HepG2 (cell line): ENCODE results near the gene MUC22. TPM values are rescaled to one million over a fixed set of nuclear protein-coding genes. Genes with fewer than 3 reads are reported as not detected.
A peak's percentile ranks its signal among the peaks of the same experiment; 100 is the strongest.

ENCODE experiments used
- ATAC-seq: fragments of 200-7000 bp; cut with Tn5 transposase; 3 replicates; pipeline ENCODE4 v1.9.1; 2020; ENCODE audit warnings: mild to moderate bottlenecking, moderate library complexity
- BruUV-seq: library from RNA; stranded (reverse); fragments of 400-500 nt; replicated peaks from 2 replicates; lab custom pipeline; 2021; lab: Mats Ljungman, UMichigan
- CTCF ChIA-PET: fragments of 300-600 bp; formaldehyde crosslinking; extraction: SDS; loops from one replicate; lab custom pipeline; 2021; ENCODE audit warnings: low total read pairs, inconsistent platforms, low intra/inter-chr PET ratio; lab: Yijun Ruan, JAX
- POLR2A ChIA-PET: fragments of 350-600 bp; sonication (Branson Sonifier 250); formaldehyde crosslinking; loops from one replicate; lab custom pipeline; 2020; ENCODE audit warnings: antibody characterized with exemption, inconsistent platforms; lab: Yijun Ruan, JAX
- DNase-seq: peaks from one replicate; pipeline ENCODE4 v3.0.0-alpha.2; 2015; ENCODE audit warnings: low spot score
- FAIRE-seq: peaks from 3 replicates; lab custom pipeline; 2011; peaks lifted over from hg19 to GRCh38; lab: Jason Lieb, UNC
- H2AFZ ChIP-seq: one replicate; pipeline ENCODE4 v1.6.1; 2011; ENCODE audit warnings: low read length, inconsistent platforms
- H3K27ac ChIP-seq: fragments of 300-600 bp; 3 replicates; pipeline ENCODE4 v1.8.0; 2011; ENCODE audit warnings: mixed run types, mild to moderate bottlenecking, mixed read lengths, low read length, inconsistent platforms; ENCODE audit not compliant: insufficient read depth; ENCODE audit errors: extremely low read length
- H3K27me3 ChIP-seq, 2 experiments: fragments of 200-600 bp in 1 of 2; 2 replicates in 1 of 2; 3 replicates in 1 of 2; pipeline versions ENCODE4 v1.6.0 to v1.8.0; 2011; ENCODE audit warnings: low read length in 2 of 2, mild to moderate bottlenecking in 2 of 2, moderate library complexity in 2 of 2, inconsistent platforms in 1 of 2; ENCODE audit not compliant: insufficient read depth in 2 of 2, control insufficient read depth in 1 of 2
- H3K36me3 ChIP-seq, 2 experiments: fragments of 200-600 bp in 1 of 2; replicated peaks in 1 of 2; 2 replicates in 1 of 2; 3 replicates in 1 of 2; pipeline versions ENCODE4 v1.5.1 to v1.8.0; 2011; ENCODE audit warnings: low read length in 2 of 2, inconsistent platforms in 1 of 2; ENCODE audit not compliant: insufficient read depth in 2 of 2, control insufficient read depth in 1 of 2
- H3K4me1 ChIP-seq: 2 replicates; pipeline ENCODE4 v1.5.1; 2012; ENCODE audit warnings: low read length, inconsistent platforms; ENCODE audit not compliant: insufficient read depth
- H3K4me2 ChIP-seq: 2 replicates; pipeline ENCODE4 v1.6.0; 2011; ENCODE audit warnings: low read depth, low read length, inconsistent platforms
- H3K4me3 ChIP-seq, 3 experiments: fragments of 200-600 bp in 1 of 3; sonication (generic), shearing (Covaris generic) in 1 of 3; replicated peaks in 1 of 3; 2 replicates each; pipeline ENCODE4 v1.5.1; 2011 to 2016; ENCODE audit warnings: low read length in 3 of 3, inconsistent platforms in 2 of 3, low read depth in 2 of 3, mild to moderate bottlenecking in 2 of 3, control low read depth in 1 of 3, mixed read lengths in 1 of 3; ENCODE audit not compliant: insufficient read depth in 1 of 3
- H3K79me2 ChIP-seq: one replicate; pipeline ENCODE4 v1.6.1; 2011; ENCODE audit warnings: low read length, inconsistent platforms; ENCODE audit not compliant: insufficient read depth
- H3K9ac ChIP-seq: 2 replicates; pipeline ENCODE4 v1.6.0; 2011; ENCODE audit warnings: mild to moderate bottlenecking, low read depth, low read length, inconsistent platforms; ENCODE audit not compliant: insufficient read depth
- H3K9me3 ChIP-seq: 2 replicates; pipeline ENCODE4 v1.5.1; 2012; ENCODE audit warnings: mild to moderate bottlenecking, low read length
- H4K20me1 ChIP-seq: 2 replicates; pipeline ENCODE4 v1.6.0; 2011; ENCODE audit warnings: inconsistent platforms, mild to moderate bottlenecking, low read length, moderate library complexity; ENCODE audit not compliant: insufficient read depth
- CEBPB ChIP-seq: IDR thresholded peaks from 2 replicates; pipeline ENCODE4 v1.6.1; 2011; ENCODE audit warnings: low read depth, low read length, improper control_type of control experiment, borderline replicate concordance
- FOSL2 ChIP-seq: sonication (generic); formaldehyde crosslinking; IDR thresholded peaks from 2 replicates; pipeline ENCODE4 v1.4.0; 2020; ENCODE audit warnings: missing genetic modification reagents
- GATAD2A ChIP-seq: IDR thresholded peaks from 2 replicates; pipeline ENCODE4 v1.6.1; 2016
- GMEB2 ChIP-seq: IDR thresholded peaks from 2 replicates; pipeline ENCODE4 v1.6.1; 2016; ENCODE audit warnings: missing biosample characterization, missing genetic modification reagents, low read depth
- PREB ChIP-seq: sonication (generic); formaldehyde crosslinking; IDR thresholded peaks from 2 replicates; pipeline ENCODE4 v1.4.0; 2020; ENCODE audit warnings: missing genetic modification reagents
- REST ChIP-seq, 2 experiments: IDR thresholded peaks; 2 replicates each; pipeline ENCODE4 v1.6.1; 2011 to 2012; ENCODE audit warnings: low read length in 2 of 2, borderline replicate concordance in 1 of 2, low read depth in 1 of 2, mild to moderate bottlenecking in 1 of 2, moderate library complexity in 1 of 2
- SAFB2 ChIP-seq: sonication (generic); formaldehyde crosslinking; IDR thresholded peaks from 2 replicates; pipeline ENCODE4 v1.5.1; 2020; ENCODE audit warnings: missing genetic modification reagents, low read depth, mild to moderate bottlenecking, borderline replicate concordance
- ZBTB39 ChIP-seq: sonication (generic); formaldehyde crosslinking; IDR thresholded peaks from 2 replicates; pipeline ENCODE4 v1.5.0; 2020; ENCODE audit warnings: missing genetic modification reagents
- WGBS: methylation state at CpG from one replicate; pipeline ENCODE4 v1.1.6; 2017; ENCODE audit warnings: low lambda C conversion rate; 5-methylcytosine and 5-hydroxymethylcytosine counted together
- in situ Hi-C: cut with HindIII; loops from 2 replicates; pipeline ENCODE4 v1.10.0; 2017; ENCODE audit warnings: low pct_unique_long_range_greater_than_20kb; ENCODE audit not compliant: extremely low pct_ligation_motif_present
- intact Hi-C: fragments of 100-400 bp; cut with micrococcal nuclease; formaldehyde crosslinking; loops from one replicate; pipeline ENCODE4 v1.10.0; 2022; ENCODE audit not compliant: unreplicated experiment
- polyA plus RNA-seq, 8 experiments: library from polyadenylated mRNA; depleted of rRNA in 3 of 8; stranded (reverse) in 7 of 8; unstranded in 1 of 8; fragments of >200 nt; fragmentation: Illumina TruSeq in 4 of 8; extraction: Trizol in 4 of 8; gene quantifications; 2 replicates each; pipeline versions ENCODE4 v1.2.1 to v1.2.3, GENCODE V29; 2011 to 2016; ENCODE audit warnings: low read depth in 4 of 8, missing spikeins in 1 of 8, mixed read lengths in 1 of 8; ENCODE audit not compliant: insufficient read depth in 1 of 8
- total RNA-seq, 5 experiments: library from RNA; depleted of rRNA; stranded (reverse); fragments of >200 nt; fragmentation: Illumina TruSeq; extraction: Trizol; gene quantifications; 2 replicates each; pipeline ENCODE4 v1.2.3, GENCODE V29; 2016; ENCODE audit warnings: low read depth in 1 of 5

The MUC22 gene
- total and polyA plus RNA-seq, 2 of the 13 experiments (the other 11 are each of a cell fraction or from before 2014, with no cell fraction given) = not detected

GRCh38 chr6:31074401-31074800, 64.1 kb downstream of the MUC22 start:
- intact Hi-C loops (no loop called here), in situ Hi-C loops (no loop called here)
- no TSS peak for BruUV-seq
- no peaks in the 10 kb centered on the region for H3K36me3 ChIP-seq
- ChIA-PET CTCF (no interaction called here), POLR2A (no interaction called here)
- peaks cover 0 to 11% of the 10 kb centered on the region in 2 experiments; a peak in 4 of 5 replicates for H3K27me3 ChIP-seq
- WGBS = 12% methylated on average over 4 of the region's 4 CpGs
- no peak overlapping the region for H3K4me3 ChIP-seq
- FAIRE-seq (no peak), DNase-seq (no peak), ATAC-seq (no peak)
- H3K9me3 ChIP-seq = no peaks in the 10 kb centered on the region
- H3K4me2 ChIP-seq = no peak overlapping the region
- no peak overlapping the region for H3K9ac ChIP-seq
- TF ChIP-seq SAFB2 = no peak
- TF ChIP-seq GMEB2 (CRISPR knock-in tag) = no peak
- peaks cover 6% of the 10 kb centered on the region; the same call in 1 of the 2 replicates for H3K4me1 ChIP-seq
- no peak overlapping the region for H2AFZ ChIP-seq
- no peaks in the 10 kb centered on the region for H3K79me2 ChIP-seq
- no peaks in the 10 kb centered on the region for H4K20me1 ChIP-seq
- no peak overlapping the region for H3K27ac ChIP-seq

GRCh38 chr6:31075528-31075927, 65.3 kb downstream of the MUC22 start:
- ChIA-PET POLR2A (no interaction called here), CTCF (no interaction called here)
- H2AFZ ChIP-seq = no peak overlapping the region
- no peak overlapping the region for H3K27ac ChIP-seq
- H3K9me3 ChIP-seq = no peaks in the 10 kb centered on the region
- H3K9ac ChIP-seq = no peak overlapping the region
- WGBS = 70% methylated on average over 1 of the region's 1 CpG
- no peak for ATAC-seq
- DNase-seq = no peak
- intact Hi-C loops (no loop called here), in situ Hi-C loops (loop anchor here (5.0 to 25.0 kb wide), 3 partner anchors 158 to 613 kb away; partner anchors contain the start of genes NRM and PPP1R18)
- H3K27me3 ChIP-seq = peaks cover 0 to 11% of the 10 kb centered on the region in 2 experiments; a peak in 4 of 5 replicates
- no peaks in the 10 kb centered on the region for H3K36me3 ChIP-seq
- no TSS peak for BruUV-seq
- no peak overlapping the region for H3K4me3 ChIP-seq
- H3K4me1 ChIP-seq = peaks cover 6% of the 10 kb centered on the region; the same call in 1 of the 2 replicates
- H3K4me2 ChIP-seq = no peak overlapping the region
- H4K20me1 ChIP-seq = no peaks in the 10 kb centered on the region
- FAIRE-seq = no peak
- H3K79me2 ChIP-seq = no peaks in the 10 kb centered on the region
- TF ChIP-seq FOSL2 (CRISPR knock-in tag) (peak; percentile 77), PREB (no peak), GATAD2A (0 out of 2 replicates have a peak, but pooled peaks have one; percentile 15), REST (IDR thresholded peaks at IDR 0.05; ENCODE audit: borderline replicate concordance in 1 of 2, low read depth in 1 of 2, low read length in 2 of 2) (no peak), ZBTB39 (CRISPR knock-in tag) (no peak), CEBPB (peak; percentile 35; the same call in 1 of the 2 replicates)
